Astrocyte of the spinal cord (primary cell): ENCODE measurements around the gene KCNQ1.
A peak's percentile ranks its signal among the peaks of the same experiment; 100 is the strongest.

Experiments
- DNase-seq: peaks from one replicate; pipeline ENCODE4 v3.0.0; 2011; ENCODE audit warnings: low read depth, low spot score
- H3K4me3 ChIP-seq: 2 replicates; pipeline ENCODE4 v1.5.1; 2011; ENCODE audit warnings: low read depth, mild to moderate bottlenecking, low read length, moderate library complexity
- in situ Hi-C: cut with HindIII; loops from 2 replicates; pipeline ENCODE4 v1.10.0; 2017; ENCODE audit warnings: low sequenced_read_pairs
- TF ChIP-seq, protein P1 (sequence below): IDR thresholded peaks from 2 replicates; pipeline ENCODE4 v1.5.1; 2012; ENCODE audit warnings: low read depth, mild to moderate bottlenecking, low read length, inconsistent platforms

Gene KCNQ1

DNA sequence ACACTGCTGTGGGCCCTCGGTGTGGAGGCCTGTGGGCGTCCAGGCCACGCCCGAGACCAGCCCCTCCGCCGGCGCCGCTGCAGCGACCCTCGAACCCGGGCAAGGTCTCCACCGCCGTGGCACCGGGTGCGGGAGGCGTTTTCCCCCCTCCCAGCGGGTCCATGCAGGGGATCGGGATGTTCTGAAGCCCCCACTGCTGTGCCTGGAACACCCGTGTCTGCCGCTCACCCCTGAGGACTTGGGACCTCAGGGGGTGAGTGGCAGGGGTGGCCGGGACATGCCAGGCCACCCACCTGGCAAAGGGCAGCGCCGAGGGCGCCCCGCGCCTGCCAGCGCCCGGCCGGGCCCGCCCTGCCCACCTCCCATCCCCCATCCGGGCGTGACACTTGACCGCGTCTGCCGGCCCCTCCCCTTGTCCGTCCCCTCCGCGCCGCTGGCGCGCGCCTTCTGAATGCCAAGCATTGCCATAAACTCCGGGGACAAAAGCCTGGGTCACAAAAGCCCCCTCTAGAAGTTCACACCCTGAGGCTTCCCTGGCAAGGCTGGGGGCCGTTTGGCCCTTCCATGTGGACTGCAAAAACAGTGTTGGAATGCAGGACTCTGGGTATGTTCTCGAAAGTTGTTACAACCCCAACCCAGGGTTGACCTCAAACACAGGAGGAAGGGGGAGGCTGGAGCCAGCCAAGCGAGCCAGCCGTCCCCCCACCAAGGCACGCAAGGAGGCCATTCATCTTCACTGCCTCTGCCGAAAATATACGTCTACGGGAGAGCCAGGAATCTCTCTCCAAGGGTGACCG, 255.8 kb downstream of the KCNQ1 start:
- in situ Hi-C loops: no loop called here
- peak overlapping the region; percentile 45 for H3K4me3 ChIP-seq
- TF ChIP-seq, protein P1, sequence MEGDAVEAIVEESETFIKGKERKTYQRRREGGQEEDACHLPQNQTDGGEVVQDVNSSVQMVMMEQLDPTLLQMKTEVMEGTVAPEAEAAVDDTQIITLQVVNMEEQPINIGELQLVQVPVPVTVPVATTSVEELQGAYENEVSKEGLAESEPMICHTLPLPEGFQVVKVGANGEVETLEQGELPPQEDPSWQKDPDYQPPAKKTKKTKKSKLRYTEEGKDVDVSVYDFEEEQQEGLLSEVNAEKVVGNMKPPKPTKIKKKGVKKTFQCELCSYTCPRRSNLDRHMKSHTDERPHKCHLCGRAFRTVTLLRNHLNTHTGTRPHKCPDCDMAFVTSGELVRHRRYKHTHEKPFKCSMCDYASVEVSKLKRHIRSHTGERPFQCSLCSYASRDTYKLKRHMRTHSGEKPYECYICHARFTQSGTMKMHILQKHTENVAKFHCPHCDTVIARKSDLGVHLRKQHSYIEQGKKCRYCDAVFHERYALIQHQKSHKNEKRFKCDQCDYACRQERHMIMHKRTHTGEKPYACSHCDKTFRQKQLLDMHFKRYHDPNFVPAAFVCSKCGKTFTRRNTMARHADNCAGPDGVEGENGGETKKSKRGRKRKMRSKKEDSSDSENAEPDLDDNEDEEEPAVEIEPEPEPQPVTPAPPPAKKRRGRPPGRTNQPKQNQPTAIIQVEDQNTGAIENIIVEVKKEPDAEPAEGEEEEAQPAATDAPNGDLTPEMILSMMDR: no peak
- no peak for DNase-seq

GRCh38 chr11:2701230-2701629, 256.4 kb downstream of the KCNQ1 start:
- no peak overlapping the region for H3K4me3 ChIP-seq
- TF ChIP-seq, protein P1: no peak

GRCh38 chr11:2701898-2702434, 257.2 kb downstream of the KCNQ1 start:
- no peak overlapping the region for H3K4me3 ChIP-seq
- TF ChIP-seq, protein P1: no peak
- DNase-seq: no peak
- in situ Hi-C loops: no loop called here

More at GRCh38 chr11:2701230-2701629, 256.4 kb downstream of the KCNQ1 start:
- in situ Hi-C loops: no loop called here
- no peak for DNase-seq

DNA sequence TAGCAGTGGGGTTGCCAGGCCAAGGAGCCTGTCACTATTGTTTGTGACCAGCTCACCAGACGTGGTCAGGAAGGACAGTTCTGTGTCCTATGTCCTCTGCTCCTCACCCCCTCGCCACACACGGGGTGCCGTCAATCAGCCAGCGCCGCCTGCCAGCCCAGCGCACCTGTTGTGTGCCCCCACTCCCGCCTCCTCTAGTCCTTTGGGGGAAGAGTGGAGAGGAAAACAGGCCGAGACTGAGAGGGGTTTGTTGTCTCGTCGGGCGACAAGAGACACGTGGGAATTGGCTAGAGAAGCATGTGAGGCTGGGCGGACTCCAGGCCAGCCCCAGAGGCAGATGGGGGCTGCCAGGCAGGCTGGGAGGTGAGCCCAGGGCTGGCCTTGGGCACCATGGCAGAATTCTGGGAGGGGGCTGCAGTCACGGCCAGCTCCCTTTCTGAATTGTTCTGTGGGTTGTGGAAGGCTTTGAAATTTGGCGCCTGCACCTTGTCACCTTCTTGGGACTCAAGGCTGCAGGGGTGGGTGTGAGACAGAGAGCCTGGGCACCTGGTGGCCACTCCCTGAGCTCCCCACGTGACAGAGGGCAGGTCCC, 258.1 kb downstream of the KCNQ1 start:
- H3K4me3 ChIP-seq: no peak overlapping the region
- in situ Hi-C loops: no loop called here
- TF ChIP-seq, protein P1: no peak
- DNase-seq: no peak

- no peak for DNase-seq
- TF ChIP-seq, protein P1: no peak
- no peak overlapping the region for H3K4me3 ChIP-seq
- in situ Hi-C loops: no loop called here
These were observed 258.7 kb downstream of the KCNQ1 start for GRCh38 chr11:2703363-2704141.

- DNase-seq: no peak
- in situ Hi-C loops: no loop called here
- H3K4me3 ChIP-seq: no peak overlapping the region
- TF ChIP-seq, protein P1: no peak
These were observed 259.5 kb downstream of the KCNQ1 start for GRCh38 chr11:2704356-2704755.
